ENCODE data around the gene CFAP46. TPM values are rescaled to one million over a fixed set of nuclear protein-coding genes. Genes with fewer than 3 reads are reported as not detected.

The CFAP46 gene
- total RNA-seq, 1 donor = under 0.01 TPM

DNA sequence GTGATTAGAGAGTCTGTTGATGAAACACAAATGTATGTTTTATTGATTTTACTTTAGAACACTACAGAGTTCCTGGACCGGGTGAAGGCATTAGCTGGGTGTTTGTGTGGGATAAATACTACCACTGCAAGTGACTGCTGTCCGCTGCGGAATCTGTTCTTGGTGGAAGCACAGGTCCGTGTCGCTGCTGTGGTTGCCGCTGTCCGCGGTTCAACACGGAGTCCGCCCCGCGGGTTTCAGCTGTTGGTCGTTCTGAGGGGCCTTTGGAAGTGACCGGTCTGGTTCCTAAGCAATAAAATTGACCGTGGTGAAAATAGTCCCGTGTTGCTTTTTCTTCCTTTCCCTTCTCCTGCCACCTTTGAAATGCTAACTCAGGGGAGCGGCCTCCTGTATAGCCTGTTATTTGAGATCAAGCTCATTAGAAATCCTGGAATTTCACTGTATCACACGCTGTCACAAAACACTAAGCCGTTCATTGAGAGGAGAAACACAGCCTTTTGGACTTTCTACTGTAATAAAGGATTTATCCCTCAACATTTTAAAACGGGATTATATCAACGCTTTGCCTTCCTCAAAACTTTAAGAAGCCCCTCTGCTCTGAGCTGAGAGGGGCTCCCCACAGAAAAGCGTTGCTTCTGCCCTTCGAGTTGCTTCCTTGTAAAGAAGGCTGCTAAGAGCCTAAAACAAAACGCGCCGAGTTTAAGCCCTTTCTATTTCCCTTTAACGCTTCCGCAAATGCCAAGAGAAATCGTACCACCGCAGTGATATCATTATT lies 159.0 kb downstream of the CFAP46 start:
- Histone ChIP-seq H3K27me3 (ENCODE audit: insufficient read depth, low read length) (peaks cover 38% of the 10 kb centered on the region), H3K4me1 (ENCODE audit: insufficient read depth, low read length) (no peaks in the 10 kb centered on the region), H3K4me3 (ENCODE audit: insufficient read depth, low read length) (no peak overlapping the region), H3K79me2 (ENCODE audit: insufficient read depth, low read length) (no peaks in the 10 kb centered on the region), H4K20me1 (ENCODE audit: insufficient read depth, low read length) (no peaks in the 10 kb centered on the region), H3K9me3 (ENCODE audit: low read depth, low read length) (no peaks in the 10 kb centered on the region), H3K4me2 (ENCODE audit: insufficient read depth, low read length) (no peak overlapping the region), H3K27ac (ENCODE audit: low read depth, low read length) (no peak overlapping the region), H3K36me3 (ENCODE audit: insufficient read depth, low read length) (peaks cover 4% of the 10 kb centered on the region), H2AFZ (ENCODE audit: low read length) (no peak overlapping the region)
- no peak for DNase-seq (ENCODE audit: insufficient read length, low spot score, missing footprints)
- no peak for TF ChIP-seq CTCF (IDR thresholded peaks at IDR 0.05; ENCODE audit: extremely low read depth, low read depth, low read length)

GRCh38 chr10:132781556-132781955 lies 160.8 kb downstream of the CFAP46 start:
- peaks cover 4% of the 10 kb centered on the region for H3K36me3 ChIP-seq (ENCODE audit: insufficient read depth, low read length)
- H3K27me3 ChIP-seq (ENCODE audit: insufficient read depth, low read length) = peaks cover 23% of the 10 kb centered on the region
- no peaks in the 10 kb centered on the region for H4K20me1 ChIP-seq (ENCODE audit: insufficient read depth, low read length)
- H3K4me1 ChIP-seq (ENCODE audit: insufficient read depth, low read length) = no peaks in the 10 kb centered on the region
- H3K4me2 ChIP-seq (ENCODE audit: insufficient read depth, low read length) = no peak overlapping the region
- H3K79me2 ChIP-seq (ENCODE audit: insufficient read depth, low read length) = no peaks in the 10 kb centered on the region
- H3K4me3 ChIP-seq (ENCODE audit: insufficient read depth, low read length) = no peak overlapping the region
- H2AFZ ChIP-seq (ENCODE audit: low read length) = no peak overlapping the region
- H3K9me3 ChIP-seq (ENCODE audit: low read depth, low read length) = no peaks in the 10 kb centered on the region
- no peak for TF ChIP-seq CTCF (IDR thresholded peaks at IDR 0.05; ENCODE audit: extremely low read depth, low read depth, low read length)
- H3K27ac ChIP-seq (ENCODE audit: low read depth, low read length) = no peak overlapping the region
- no peak for DNase-seq (ENCODE audit: insufficient read length, low spot score, missing footprints)

DNA sequence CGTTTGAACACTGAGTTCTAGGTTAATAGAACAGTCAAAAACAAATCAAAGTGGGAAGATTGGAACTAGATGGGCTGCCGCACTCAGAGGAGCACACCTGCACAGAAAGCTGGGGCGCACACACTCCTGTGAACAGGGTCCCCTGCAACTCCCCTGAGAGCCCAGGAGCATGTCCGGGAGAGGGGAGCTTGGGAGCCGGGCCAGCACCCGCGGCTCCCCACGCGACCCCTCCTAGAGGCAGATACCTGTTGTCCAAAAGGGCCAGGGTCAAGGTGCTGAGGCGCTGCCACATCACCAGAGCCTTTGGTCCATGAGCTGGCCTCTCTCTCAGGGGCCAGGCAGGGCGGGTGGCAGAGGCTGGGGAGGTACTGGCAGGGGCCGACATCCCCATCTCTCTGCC lies 162.0 kb downstream of the CFAP46 start:
- Histone ChIP-seq H3K27me3 (ENCODE audit: insufficient read depth, low read length) (peaks cover 19% of the 10 kb centered on the region), H3K4me2 (ENCODE audit: insufficient read depth, low read length) (no peak overlapping the region), H3K9me3 (ENCODE audit: low read depth, low read length) (no peaks in the 10 kb centered on the region), H3K36me3 (ENCODE audit: insufficient read depth, low read length) (peaks cover 4% of the 10 kb centered on the region), H3K4me3 (ENCODE audit: insufficient read depth, low read length) (no peak overlapping the region), H3K27ac (ENCODE audit: low read depth, low read length) (no peak overlapping the region), H3K4me1 (ENCODE audit: insufficient read depth, low read length) (no peaks in the 10 kb centered on the region), H3K79me2 (ENCODE audit: insufficient read depth, low read length) (no peaks in the 10 kb centered on the region), H2AFZ (ENCODE audit: low read length) (no peak overlapping the region), H4K20me1 (ENCODE audit: insufficient read depth, low read length) (no peaks in the 10 kb centered on the region)
- no peak for DNase-seq (ENCODE audit: insufficient read length, low spot score, missing footprints)
- no peak for TF ChIP-seq CTCF (IDR thresholded peaks at IDR 0.05; ENCODE audit: extremely low read depth, low read depth, low read length)

- peaks cover 14% of the 10 kb centered on the region for H3K27me3 ChIP-seq (ENCODE audit: insufficient read depth, low read length)
- no peak overlapping the region for H3K27ac ChIP-seq (ENCODE audit: low read depth, low read length)
- H3K4me1 ChIP-seq (ENCODE audit: insufficient read depth, low read length) = no peaks in the 10 kb centered on the region
- H3K4me2 ChIP-seq (ENCODE audit: insufficient read depth, low read length) = no peak overlapping the region
- H3K9me3 ChIP-seq (ENCODE audit: low read depth, low read length) = no peaks in the 10 kb centered on the region
- no peak for TF ChIP-seq CTCF (IDR thresholded peaks at IDR 0.05; ENCODE audit: extremely low read depth, low read depth, low read length)
- no peak overlapping the region for H3K4me3 ChIP-seq (ENCODE audit: insufficient read depth, low read length)
- H3K79me2 ChIP-seq (ENCODE audit: insufficient read depth, low read length) = no peaks in the 10 kb centered on the region
- H2AFZ ChIP-seq (ENCODE audit: low read length) = no peak overlapping the region
- no peaks in the 10 kb centered on the region for H4K20me1 ChIP-seq (ENCODE audit: insufficient read depth, low read length)
- peaks cover 4% of the 10 kb centered on the region for H3K36me3 ChIP-seq (ENCODE audit: insufficient read depth, low read length)
- no peak for DNase-seq (ENCODE audit: insufficient read length, low spot score, missing footprints)
Observed at GRCh38 chr10:132779549-132780294, 162.6 kb downstream of the CFAP46 start.
